ENCODE measurements around the gene DENND4B. TPM values are rescaled to one million over a fixed set of nuclear protein-coding genes. Genes with fewer than 3 reads are reported as not detected.
A peak's percentile ranks its signal among the peaks of the same experiment; 100 is the strongest.

The DENND4B gene
- total and polyA plus RNA-seq, 9 of the 15 experiments (the other 6 are each of a cell fraction or from before 2014, with no cell fraction given) = 9.5 to 80.5 (median 23.1) TPM

GRCh38 chr1:153977250-153978240 lies 31.0 kb upstream of the DENND4B start, which contains the start of gene JTB (continued):
- no peak; the same call in 1 of the 2 replicates for TF ChIP-seq JUND (IDR thresholded peaks at IDR 0.05; ENCODE audit: borderline replicate concordance, low read depth, low read length)
- 0 out of 3 replicates have a peak, but pooled peaks have one; percentile 23 for TF ChIP-seq JUND (tag; IDR thresholded peaks at IDR 0.05; ENCODE audit: borderline replicate concordance, low read depth, low read length)
- TF ChIP-seq NR2C1 (IDR thresholded peaks at IDR 0.05) = peak; percentile 31; the same call in 1 of the 2 replicates
- peak; percentile 61; the same call in 1 of the 2 replicates for TF ChIP-seq NR2C1 (tag; IDR thresholded peaks at IDR 0.05)
- TF ChIP-seq XRCC3 (IDR thresholded peaks at IDR 0.05) = no peak
- TF ChIP-seq FIP1L1 (IDR thresholded peaks at IDR 0.05; ENCODE audit: low read depth, low read length, poor library complexity, severe bottlenecking) = no peak
- TF ChIP-seq KLF13 (tag; IDR thresholded peaks at IDR 0.05; ENCODE audit: borderline replicate concordance, low read depth) = no peak
- TF ChIP-seq ZNF561 (CRISPR knock-in tag; conservative IDR thresholded peaks at IDR 0.05) = no peak
- no peak for TF ChIP-seq CHD2 (IDR thresholded peaks at IDR 0.05; ENCODE audit: low read depth, low read length)
- TF ChIP-seq ATF6 (CRISPR knock-in tag; IDR thresholded peaks at IDR 0.05) = no peak; the same call in 1 of the 2 replicates
- no peak for TF ChIP-seq ZNF740 (CRISPR knock-in tag; IDR thresholded peaks at IDR 0.05)
- TF ChIP-seq ZNF740 (tag; IDR thresholded peaks at IDR 0.05) = no peak
- TF ChIP-seq POLR2B (IDR thresholded peaks at IDR 0.05; ENCODE audit: low read depth, partially characterized antibody) = peak; percentile 55
- TF ChIP-seq SMC3 (conservative IDR thresholded peaks at IDR 0.05; ENCODE audit: insufficient read depth, low read depth, low read length) = 0 out of 2 replicates have a peak, but pooled peaks have one; percentile 3
- peak; percentile 79 for TF ChIP-seq TBP (optimal IDR thresholded peaks at IDR 0.05; ENCODE audit: low read depth, low read length)
- TF ChIP-seq CC2D1A (IDR thresholded peaks at IDR 0.05) = no peak
- peak; percentile 88 for TF ChIP-seq ZFX (CRISPR knock-in tag; IDR thresholded peaks at IDR 0.05)
- TF ChIP-seq ZNF280B (CRISPR knock-in tag; IDR thresholded peaks at IDR 0.05) = no peak
- peak; percentile 87 for TF ChIP-seq RBBP5 (IDR thresholded peaks at IDR 0.05; ENCODE audit: borderline replicate concordance, insufficient read depth, low read length, poor library complexity, severe bottlenecking)
- peak; percentile 16; the same call in 1 of the 2 replicates for TF ChIP-seq ZNF511 (CRISPR knock-in tag; IDR thresholded peaks at IDR 0.05)

All from K562 (cell line).